Endothelial cell of umbilical vein (primary cell): ENCODE data around the gene KLRF2. TPM values are rescaled to one million over a fixed set of nuclear protein-coding genes. Genes with fewer than 3 reads are reported as not detected.
A peak's percentile ranks its signal among the peaks of the same experiment; 100 is the strongest.

Experiments
- BruUV-seq: library from RNA; stranded (reverse); fragments of 400-500 nt; replicated peaks from 2 replicates; lab custom pipeline; 2021; lab: Mats Ljungman, UMichigan
- CTCF ChIA-PET: fragments of 300-600, 350-600 bp; sonication (Branson Sonifier 250); formaldehyde crosslinking; loops from one replicate; lab custom pipeline; 2021; ENCODE audit warnings: antibody characterized with exemption, inconsistent platforms; lab: Charles Lee
- POLR2A ChIA-PET: fragments of 300-600, 350-600 bp; sonication (Branson Sonifier 250); formaldehyde crosslinking; loops from one replicate; lab custom pipeline; 2021; ENCODE audit warnings: antibody characterized with exemption, inconsistent platforms; lab: Charles Lee
- DNase-seq: peaks from one replicate; pipeline ENCODE4 v3.0.0-alpha.2; 2011; ENCODE audit warnings: low read depth, low spot score
- FAIRE-seq: peaks from 2 replicates; lab custom pipeline; 2011; peaks lifted over from hg19 to GRCh38; lab: Jason Lieb, UNC
- H2AFZ ChIP-seq: 2 replicates; pipeline ENCODE4 v1.6.0; 2012; ENCODE audit warnings: low read depth, low read length, control low read depth, inconsistent platforms
- H3K27ac ChIP-seq: 2 replicates; pipeline ENCODE4 v1.5.1; 2011; ENCODE audit warnings: low read depth, mild to moderate bottlenecking, control low read depth, low read length, moderate library complexity; ENCODE audit not compliant: insufficient read depth
- H3K27me3 ChIP-seq, 2 experiments: 2 replicates each; pipeline versions ENCODE4 v1.6.0 to v1.6.1; 2011; ENCODE audit warnings: low read length in 2 of 2, mixed read lengths in 1 of 2; ENCODE audit not compliant: control insufficient read depth in 2 of 2, insufficient read depth in 2 of 2
- H3K36me3 ChIP-seq, 2 experiments: 2 replicates in 1 of 2; 3 replicates in 1 of 2; pipeline ENCODE4 v1.5.1; 2011; ENCODE audit warnings: low read length in 2 of 2, mild to moderate bottlenecking in 1 of 2, moderate library complexity in 1 of 2; ENCODE audit not compliant: control insufficient read depth in 2 of 2, insufficient read depth in 2 of 2; ENCODE audit errors: extremely low read depth in 1 of 2
- H3K4me1 ChIP-seq: 3 replicates; pipeline ENCODE4 v1.5.1; 2011; ENCODE audit warnings: mild to moderate bottlenecking, low read length; ENCODE audit not compliant: control insufficient read depth, insufficient read depth; ENCODE audit errors: extremely low read depth
- H3K4me2 ChIP-seq: 2 replicates; pipeline ENCODE4 v1.6.1; 2011; ENCODE audit warnings: low read length, control low read depth, mixed read lengths; ENCODE audit not compliant: insufficient read depth
- H3K4me3 ChIP-seq, 3 experiments: fragments of 200-600 bp in 1 of 3; sonication (generic), shearing (Covaris generic) in 1 of 3; replicated peaks in 1 of 3; 2 replicates each; pipeline ENCODE4 v1.5.1; 2011 to 2016; ENCODE audit warnings: control low read depth in 3 of 3, low read length in 3 of 3, mild to moderate bottlenecking in 2 of 3, inconsistent platforms in 1 of 3, low read depth in 1 of 3, moderate library complexity in 1 of 3; ENCODE audit not compliant: insufficient read depth in 1 of 3
- H3K79me2 ChIP-seq: 2 replicates; pipeline ENCODE4 v1.6.0; 2012; ENCODE audit warnings: low read length, inconsistent platforms; ENCODE audit not compliant: control insufficient read depth, insufficient read depth
- H3K9ac ChIP-seq: replicated peaks from 2 replicates; pipeline ENCODE3; 2011; ENCODE audit warnings: low read length, control low read depth; ENCODE audit not compliant: insufficient read depth; ENCODE audit errors: extremely low read depth
- H3K9me1 ChIP-seq: replicated peaks from 3 replicates; pipeline ENCODE4 v1.6.0; 2011; ENCODE audit warnings: mild to moderate bottlenecking, low read length; ENCODE audit not compliant: control insufficient read depth, insufficient read depth; ENCODE audit errors: extremely low read depth
- H3K9me3 ChIP-seq: replicated peaks from 2 replicates; pipeline ENCODE4 v1.5.1; 2012; ENCODE audit warnings: low read length, inconsistent platforms; ENCODE audit not compliant: control insufficient read depth, insufficient read depth
- H4K20me1 ChIP-seq: replicated peaks from 2 replicates; pipeline ENCODE3; 2011; ENCODE audit warnings: mild to moderate bottlenecking, low read length; ENCODE audit not compliant: control insufficient read depth, insufficient read depth; ENCODE audit errors: extremely low read depth
- EZH2 ChIP-seq: IDR thresholded peaks from 2 replicates; pipeline ENCODE4 v1.6.1; 2012; ENCODE audit warnings: borderline replicate concordance, low read depth, mild to moderate bottlenecking, moderate library complexity, low read length, inconsistent platforms; ENCODE audit not compliant: severe bottlenecking
- FOS ChIP-seq: IDR thresholded peaks from 2 replicates; pipeline ENCODE4 v1.6.1; 2011; ENCODE audit warnings: mild to moderate bottlenecking, low read length, moderate library complexity, borderline replicate concordance; ENCODE audit not compliant: insufficient read depth
- GATA2 ChIP-seq: IDR thresholded peaks from 2 replicates; pipeline ENCODE4 v1.7.0; 2011; ENCODE audit warnings: low read depth, mild to moderate bottlenecking, moderate library complexity, mixed read lengths, low read length; ENCODE audit not compliant: insufficient read length, insufficient read depth
- JUN ChIP-seq: IDR thresholded peaks from 2 replicates; pipeline ENCODE4 v1.6.1; 2011; ENCODE audit warnings: borderline replicate concordance, low read depth; ENCODE audit not compliant: insufficient read length, insufficient read depth
- MYC ChIP-seq: IDR thresholded peaks from one replicate; pipeline ENCODE4 v1.6.1; 2011; ENCODE audit warnings: mild to moderate bottlenecking, low read depth, low read length
- POLR2A ChIP-seq: IDR thresholded peaks from 2 replicates; pipeline ENCODE4 v1.6.1; 2012; ENCODE audit warnings: low read depth, mild to moderate bottlenecking, control low read depth, low read length
- POLR2AphosphoS5 ChIP-seq: IDR thresholded peaks from 2 replicates; pipeline ENCODE4 v1.6.1; 2012; ENCODE audit warnings: low read depth, mild to moderate bottlenecking, control low read depth, low read length, moderate library complexity; ENCODE audit not compliant: insufficient read depth
- dilution Hi-C: fragments of 300-500 bp; cut with MboI; formaldehyde crosslinking; loops from one replicate; pipeline ENCODE4 v1.15.0; 2019; ENCODE audit warnings: low sequenced_read_pairs; ENCODE audit not compliant: extremely low pct_ligation_motif_present
- intact Hi-C: fragments of 100-400 bp; cut with micrococcal nuclease; formaldehyde crosslinking; loops from one replicate; pipeline ENCODE4 v1.10.0; 2022
- polyA plus RNA-seq, 4 experiments: library from polyadenylated mRNA; depleted of rRNA in 3 of 4; stranded (reverse) in 3 of 4; unstranded in 1 of 4; fragments of >200 nt; gene quantifications; 2 replicates each; pipeline versions ENCODE4 v1.2.1 to v1.2.3, GENCODE V29; 2011 to 2012; ENCODE audit warnings: missing spikeins in 1 of 4
- total RNA-seq: library from RNA; stranded (reverse); gene quantifications from 2 replicates; pipeline ENCODE4 v1.2.3, GENCODE V29; 2021
- TF ChIP-seq, protein P1 (sequence below), 2 donors: IDR thresholded peaks; 1 replicate in 1 of 2; 2 replicates in 1 of 2; pipeline ENCODE4 v1.5.1; 2011; ENCODE audit warnings: low read length in 2 of 2, mild to moderate bottlenecking in 2 of 2, moderate library complexity in 2 of 2, control low read depth in 1 of 2, inconsistent platforms in 1 of 2, low read depth in 1 of 2; ENCODE audit not compliant: insufficient read depth in 1 of 2; ENCODE audit errors: extremely low read depth in 1 of 2
- TF ChIP-seq, protein P2 (sequence below): IDR thresholded peaks from 2 replicates; pipeline ENCODE4 v1.6.1; 2011; ENCODE audit not compliant: insufficient read depth, insufficient read length

Gene KLRF2
- total and polyA plus RNA-seq, 2 donors (not counting 3 experiments of a cell fraction or from before 2014, with no cell fraction given) = not detected

DNA sequence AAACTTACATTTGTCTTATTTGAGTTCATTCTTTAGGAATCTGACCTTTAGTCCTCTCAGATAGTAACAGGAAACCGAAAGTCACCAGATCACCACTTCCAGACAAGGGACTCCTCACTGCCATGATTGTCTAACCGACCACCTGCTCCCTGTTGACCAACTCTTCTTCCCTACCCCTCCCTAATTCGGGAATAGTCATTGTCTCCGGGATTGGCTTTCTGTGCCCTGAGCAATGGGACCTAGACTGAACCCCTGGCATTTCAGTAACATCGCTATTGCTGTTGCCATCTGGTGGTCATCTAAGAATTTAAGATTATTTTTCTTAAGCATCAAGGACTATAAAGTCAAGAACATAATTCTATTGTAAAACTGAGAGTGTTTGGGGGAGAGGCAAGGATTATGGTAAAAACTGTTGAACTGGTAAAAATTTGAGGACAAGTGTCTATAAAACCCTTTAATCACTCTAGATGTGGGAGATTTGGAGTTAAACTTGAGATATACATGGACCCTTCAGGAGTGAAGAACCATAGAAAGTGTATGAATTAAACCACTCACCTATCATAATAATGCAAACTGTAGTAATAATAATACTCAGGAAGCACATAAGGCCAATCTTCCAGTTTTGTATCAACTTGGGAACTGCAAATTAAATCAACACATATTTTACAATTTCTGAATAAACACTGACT, 44.6 kb downstream of the KLRF2 start:
- intact Hi-C loops = loop anchor here (1.0 to 5.0 kb wide), 4 partner anchors 59 to 294 kb away; partner anchors contain the start of gene CLEC2B
- no peaks in the 10 kb centered on the region for H4K20me1 ChIP-seq
- no peaks in the 10 kb centered on the region for H3K9me3 ChIP-seq
- no peak overlapping the region for H3K4me2 ChIP-seq
- DNase-seq (peak; percentile 60), FAIRE-seq (peak; percentile 38)
- H2AFZ ChIP-seq = peak overlapping the region; percentile 53
- dilution Hi-C loops = no loop called here
- ChIA-PET CTCF (interaction anchor here (0.6 to 4.9 kb wide), 20 partner anchors 9 to 228 kb away, joined by 3 to 75 read pairs (median 5); partner anchors contain the start of gene CLEC1B), POLR2A (no interaction called here)
- H3K27ac ChIP-seq = no peak overlapping the region
- no peak for TF ChIP-seq POLR2AphosphoS5
- TF ChIP-seq, protein P1, sequence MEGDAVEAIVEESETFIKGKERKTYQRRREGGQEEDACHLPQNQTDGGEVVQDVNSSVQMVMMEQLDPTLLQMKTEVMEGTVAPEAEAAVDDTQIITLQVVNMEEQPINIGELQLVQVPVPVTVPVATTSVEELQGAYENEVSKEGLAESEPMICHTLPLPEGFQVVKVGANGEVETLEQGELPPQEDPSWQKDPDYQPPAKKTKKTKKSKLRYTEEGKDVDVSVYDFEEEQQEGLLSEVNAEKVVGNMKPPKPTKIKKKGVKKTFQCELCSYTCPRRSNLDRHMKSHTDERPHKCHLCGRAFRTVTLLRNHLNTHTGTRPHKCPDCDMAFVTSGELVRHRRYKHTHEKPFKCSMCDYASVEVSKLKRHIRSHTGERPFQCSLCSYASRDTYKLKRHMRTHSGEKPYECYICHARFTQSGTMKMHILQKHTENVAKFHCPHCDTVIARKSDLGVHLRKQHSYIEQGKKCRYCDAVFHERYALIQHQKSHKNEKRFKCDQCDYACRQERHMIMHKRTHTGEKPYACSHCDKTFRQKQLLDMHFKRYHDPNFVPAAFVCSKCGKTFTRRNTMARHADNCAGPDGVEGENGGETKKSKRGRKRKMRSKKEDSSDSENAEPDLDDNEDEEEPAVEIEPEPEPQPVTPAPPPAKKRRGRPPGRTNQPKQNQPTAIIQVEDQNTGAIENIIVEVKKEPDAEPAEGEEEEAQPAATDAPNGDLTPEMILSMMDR (IDR thresholded peaks at IDR 0.05; ENCODE audit: extremely low read depth in 1 of 2, insufficient read depth in 1 of 2, low read depth in 1 of 2, low read length in 2 of 2) = peak; percentile 31 to 39
- H3K9me1 ChIP-seq = no peaks in the 10 kb centered on the region
- no peaks in the 10 kb centered on the region for H3K36me3 ChIP-seq
- no peak overlapping the region for H3K4me3 ChIP-seq
- no peak overlapping the region for H3K9ac ChIP-seq
- no peaks in the 10 kb centered on the region for H3K4me1 ChIP-seq
- no peaks in the 10 kb centered on the region for H3K79me2 ChIP-seq
- no TSS peak for BruUV-seq
- peaks cover 0 to 2% of the 10 kb centered on the region in 2 experiments for H3K27me3 ChIP-seq

DNA sequence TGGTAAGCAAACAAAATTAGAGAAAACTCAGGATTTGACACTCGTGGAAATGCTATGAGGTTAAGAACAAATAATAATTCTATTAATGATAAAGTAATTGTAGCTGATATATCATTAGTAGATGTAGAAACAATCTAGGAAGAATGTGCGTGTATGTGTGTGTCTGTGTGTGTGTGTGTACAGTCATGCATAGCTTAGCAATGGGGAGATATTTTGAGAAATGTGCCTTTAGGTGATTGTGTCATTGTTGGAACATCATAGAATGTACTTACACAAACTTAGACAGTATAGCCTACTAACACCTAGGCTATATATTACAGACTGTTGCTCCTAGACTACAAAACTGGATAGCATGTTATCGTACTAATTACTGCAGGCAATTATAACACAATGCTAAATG, 45.6 kb downstream of the KLRF2 start:
- CTCF ChIA-PET = interaction anchor here (1.6 to 4.9 kb wide), 5 partner anchors 8 to 180 kb away, joined by 7 to 74 read pairs (median 9); no protein-coding TSS in a partner anchor
- intact Hi-C loops = loop anchor here (1.0 to 5.0 kb wide), 3 partner anchors 60 to 295 kb away; partner anchors contain the start of gene CLEC2B

More for the DNA sequence above, 45.6 kb downstream of the KLRF2 start:
- Histone ChIP-seq H3K36me3 (no peaks in the 10 kb centered on the region), H4K20me1 (no peaks in the 10 kb centered on the region), H3K4me2 (no peak overlapping the region), H3K9me3 (no peaks in the 10 kb centered on the region), H2AFZ (no peak overlapping the region), H3K4me3 (no peak overlapping the region), H3K9ac (no peak overlapping the region), H3K79me2 (no peaks in the 10 kb centered on the region), H3K4me1 (no peaks in the 10 kb centered on the region), H3K27ac (no peak overlapping the region), H3K9me1 (no peaks in the 10 kb centered on the region), H3K27me3 (no peaks in the 10 kb centered on the region)
- TF ChIP-seq, protein P2, sequence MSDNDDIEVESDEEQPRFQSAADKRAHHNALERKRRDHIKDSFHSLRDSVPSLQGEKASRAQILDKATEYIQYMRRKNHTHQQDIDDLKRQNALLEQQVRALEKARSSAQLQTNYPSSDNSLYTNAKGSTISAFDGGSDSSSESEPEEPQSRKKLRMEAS = no peak
- TF ChIP-seq POLR2A (no peak), POLR2AphosphoS5 (no peak), JUN (no peak), EZH2 (no peak), MYC (no peak), GATA2 (no peak), FOS (no peak)
- TF ChIP-seq, protein P1 (IDR thresholded peaks at IDR 0.05; ENCODE audit: extremely low read depth in 1 of 2, insufficient read depth in 1 of 2, low read depth in 1 of 2, low read length in 2 of 2) = no peak
- DNase-seq (no peak), FAIRE-seq (no peak)
- BruUV-seq = no TSS peak
- POLR2A ChIA-PET = no interaction called here
- dilution Hi-C loops = no loop called here
